Prostate gland (tissue), 2 donors: Measurements from ENCODE around the gene ABL1.

Experiments
- CTCF ChIP-seq, 4 experiments: fragments of 200-600 bp in 2 of 4; fragments of 450-650 bp in 2 of 4; sonication (generic) in 2 of 4; IDR thresholded peaks; 1 replicate in 3 of 4; 2 replicates in 1 of 4; pipeline ENCODE4 v1.5.1; 2016 to 2019; ENCODE audit warnings: antibody characterized with exemption in 4 of 4, mild to moderate bottlenecking in 2 of 4, moderate library complexity in 2 of 4
- POLR2A ChIP-seq: fragments of 450-650 bp; IDR thresholded peaks from one replicate; pipeline ENCODE4 v1.6.1; 2016; ENCODE audit warnings: antibody characterized with exemption, mild to moderate bottlenecking

- TF ChIP-seq CTCF (IDR thresholded peaks at IDR 0.05) (no peak), POLR2A (no peak)
Observed at GRCh38 chr9:130844044-130844451, 9.0 kb downstream of the ABL1 start.
